NCI-H1694 (cell line): ENCODE results near the gene DMD.

Source experiments
- DNase-seq: peaks from one replicate; lab custom pipeline; 2025; lab: John Stamatoyannopoulos, UW

DMD gene

DNA sequence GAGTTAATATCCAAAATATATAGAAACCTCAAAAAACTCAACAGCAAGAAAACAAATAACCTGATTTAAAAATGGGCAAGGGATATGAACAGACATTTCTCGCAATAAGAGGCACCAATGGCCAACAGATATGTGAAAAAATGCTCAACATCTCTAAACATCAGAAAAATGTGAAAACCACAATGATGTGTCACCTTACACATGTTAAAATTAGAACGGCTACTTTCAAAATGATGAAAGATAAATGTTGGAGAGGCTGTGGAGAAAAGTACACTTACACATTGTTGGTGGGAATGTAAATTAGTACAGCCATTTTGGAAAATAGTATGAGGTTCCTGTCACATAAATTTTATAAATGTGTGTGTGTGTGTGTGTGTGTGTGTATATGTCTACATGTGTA lies 731.3 kb downstream of the DMD start:
- no peak for DNase-seq

DNA sequence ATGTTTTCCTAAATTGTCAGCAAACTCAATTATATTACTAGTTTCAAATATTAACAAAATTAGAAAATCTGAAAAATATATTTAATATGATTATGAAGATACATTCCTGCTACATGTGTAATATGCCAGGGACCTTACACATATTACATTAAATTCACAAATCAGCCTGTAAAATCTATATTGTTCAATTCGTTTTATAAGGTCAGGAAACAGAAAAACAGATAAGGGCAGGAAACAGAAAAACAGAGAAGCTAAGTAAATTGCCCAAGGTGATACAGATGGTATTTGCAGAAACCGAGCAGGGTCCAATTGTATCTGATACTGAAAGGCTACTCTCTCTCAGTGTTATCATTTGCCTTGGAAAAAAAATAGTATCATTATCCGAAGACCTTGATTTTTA lies 739.0 kb downstream of the DMD start:
- no peak for DNase-seq

DNA sequence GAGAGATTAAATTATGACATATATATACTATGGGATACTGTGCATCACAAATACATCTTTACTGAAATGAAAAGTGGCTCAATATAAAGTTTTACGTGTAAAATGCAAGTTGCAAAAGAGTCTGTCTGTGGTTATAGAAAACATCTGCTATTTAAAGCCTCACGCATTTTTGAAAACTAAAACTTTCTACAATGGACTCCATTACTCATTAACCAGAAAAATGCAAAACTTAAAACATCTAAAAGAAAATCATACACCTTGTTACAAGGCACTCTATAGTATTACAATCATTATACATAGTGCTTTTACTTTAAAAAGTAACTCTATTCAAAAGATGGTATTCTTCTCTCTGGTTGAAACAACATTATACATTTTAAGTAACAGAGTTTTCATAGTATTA lies 755.6 kb downstream of the DMD start:
- no peak for DNase-seq

DNA sequence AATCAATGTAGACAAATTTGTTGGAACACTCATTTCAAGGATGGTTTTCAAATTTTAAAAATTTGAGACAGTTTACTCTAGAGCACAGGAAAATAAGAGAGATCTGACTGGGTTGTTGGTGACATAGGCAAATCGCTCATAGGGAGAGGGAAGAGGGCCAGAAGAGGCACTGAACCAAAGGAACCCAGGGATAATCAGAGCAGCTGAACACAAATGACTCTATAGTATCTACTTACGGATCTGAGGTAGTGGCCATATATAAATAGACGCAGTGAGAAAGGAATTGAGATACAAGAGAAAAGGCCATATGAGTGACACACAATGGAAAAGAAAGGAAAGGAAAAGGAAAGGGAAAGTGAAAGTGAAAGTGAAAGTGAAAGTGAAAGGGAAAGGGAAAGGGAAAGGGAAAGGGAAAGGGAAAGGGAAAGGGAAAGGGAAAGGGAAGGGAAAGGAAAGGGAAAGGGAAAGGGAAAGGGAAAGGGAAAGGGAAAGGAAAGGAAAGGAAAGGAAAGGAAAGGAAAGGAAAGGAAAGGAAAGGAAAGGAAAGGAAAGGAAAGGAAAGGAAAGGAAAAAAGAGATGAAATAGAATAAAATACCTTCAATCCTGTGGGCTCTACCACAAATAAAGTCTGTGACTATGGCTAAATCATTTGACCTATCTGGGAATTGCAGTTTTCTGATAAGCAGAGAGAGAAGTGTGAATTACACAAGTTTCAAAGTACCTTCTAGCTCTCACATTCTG lies 759.2 kb downstream of the DMD start:
- DNase-seq, result no peak

DNA sequence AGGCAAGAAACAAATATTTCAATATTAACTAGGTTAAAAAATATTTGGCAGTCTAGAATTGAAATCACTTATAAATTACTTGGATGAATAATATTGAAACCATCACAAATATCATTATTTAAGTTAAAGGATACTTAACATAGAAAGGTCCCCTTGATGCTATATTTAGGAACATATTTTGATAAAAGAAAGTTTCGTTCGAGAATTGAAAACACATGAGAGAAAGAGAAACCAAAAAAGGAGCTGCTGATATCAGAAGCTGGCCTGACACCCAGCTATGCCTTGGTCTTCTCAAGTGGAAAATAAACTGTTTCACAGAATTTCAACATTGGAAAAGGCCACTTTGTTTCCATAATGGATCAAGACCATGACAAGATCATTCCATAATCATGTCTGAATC lies 762.4 kb downstream of the DMD start:
- DNase-seq, result no peak

DNA sequence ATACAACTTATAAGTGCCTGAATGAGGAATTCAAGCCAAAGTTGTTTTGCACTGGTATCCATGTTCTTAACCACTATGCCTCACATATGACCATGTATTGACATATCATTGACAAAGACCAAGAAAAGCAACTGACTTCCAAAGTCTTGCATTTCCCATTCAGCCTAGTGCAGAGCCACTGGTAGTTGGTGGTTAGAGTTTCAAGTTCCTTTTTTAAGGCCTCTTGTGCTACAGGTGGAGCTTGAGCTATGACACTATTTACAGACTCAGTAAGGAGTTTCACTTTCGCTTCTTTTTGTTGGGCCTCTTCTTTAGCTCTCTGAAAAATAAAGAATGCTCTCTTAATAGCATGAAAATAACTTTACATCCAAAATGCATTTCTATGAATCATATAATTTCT lies 763.0 kb downstream of the DMD start:
- no peak for DNase-seq

DNA sequence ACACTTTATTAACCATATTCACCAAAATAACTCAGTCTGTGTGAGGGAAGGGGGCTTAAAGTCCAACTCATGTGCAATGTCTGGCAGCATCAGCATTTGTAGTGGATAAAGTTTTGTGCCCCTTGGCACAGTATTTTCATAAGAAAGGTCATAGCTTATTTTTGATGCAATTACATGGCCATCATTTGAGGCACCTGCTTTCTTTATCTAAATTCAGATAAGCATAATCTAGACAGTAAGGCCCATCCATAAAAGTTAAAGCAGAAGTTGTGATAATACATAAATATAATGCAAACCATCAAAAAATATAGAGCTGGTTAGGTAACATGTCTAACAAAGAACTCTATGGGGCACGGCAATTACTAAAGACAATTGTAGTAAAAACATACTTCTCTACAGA lies 763.7 kb downstream of the DMD start:
- no peak for DNase-seq

DNA sequence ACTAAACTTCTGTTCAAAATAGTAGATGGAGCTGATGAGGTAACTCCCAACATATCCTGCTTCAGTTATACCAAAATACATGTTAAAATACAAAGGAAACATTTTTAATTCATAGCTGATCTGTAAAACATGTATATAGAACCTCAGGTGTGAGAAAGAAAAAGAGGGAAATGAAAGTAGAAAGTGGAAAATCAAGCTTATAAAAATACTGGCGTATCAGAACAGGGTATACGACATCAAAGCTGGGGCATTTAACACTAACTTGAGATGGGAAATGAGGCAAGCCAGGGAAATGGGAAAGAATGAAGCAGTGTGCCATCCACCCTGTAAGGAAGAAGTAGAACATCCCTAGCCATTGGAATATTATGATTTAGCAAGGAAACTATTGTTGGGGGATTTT lies 767.5 kb downstream of the DMD start:
- DNase-seq, result no peak

DNA sequence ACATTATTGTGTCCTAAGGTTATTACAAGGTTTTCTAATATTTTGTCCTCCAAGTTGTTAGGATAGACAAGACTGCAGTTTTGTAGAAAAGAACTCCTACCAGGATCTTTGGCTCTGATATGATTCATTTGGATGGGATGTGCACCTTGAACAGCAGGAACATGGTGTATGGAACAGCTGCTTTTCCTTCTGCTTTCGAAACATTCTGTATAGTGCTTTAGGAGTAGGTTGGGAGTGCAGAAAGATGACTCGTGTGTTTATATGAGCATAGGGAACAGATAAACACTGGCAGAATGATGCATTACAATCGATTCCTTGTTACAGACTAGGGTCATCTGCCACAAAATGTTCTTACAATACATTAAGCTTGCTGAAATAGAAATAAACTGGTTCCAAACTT lies 790.1 kb downstream of the DMD start:
- DNase-seq, result no peak

DNA sequence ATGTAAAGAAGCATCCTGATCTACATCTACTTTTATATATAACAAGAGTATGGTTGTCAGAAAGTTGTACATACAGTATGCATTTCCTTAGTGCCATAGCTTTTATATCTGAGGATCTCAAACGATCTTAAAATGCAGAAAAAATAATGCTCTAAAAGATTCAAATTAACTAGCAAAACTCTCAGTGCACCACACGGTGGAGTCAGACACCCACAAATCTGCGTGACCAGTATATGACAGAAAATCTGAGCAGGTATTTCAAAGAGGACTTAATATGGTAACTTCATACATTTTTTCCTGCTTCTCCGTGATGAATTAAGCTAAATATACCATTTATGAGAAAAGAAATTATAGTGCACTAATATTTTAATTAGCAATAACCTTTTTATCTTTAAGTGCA lies 803.0 kb downstream of the DMD start:
- DNase-seq, result no peak

DNA sequence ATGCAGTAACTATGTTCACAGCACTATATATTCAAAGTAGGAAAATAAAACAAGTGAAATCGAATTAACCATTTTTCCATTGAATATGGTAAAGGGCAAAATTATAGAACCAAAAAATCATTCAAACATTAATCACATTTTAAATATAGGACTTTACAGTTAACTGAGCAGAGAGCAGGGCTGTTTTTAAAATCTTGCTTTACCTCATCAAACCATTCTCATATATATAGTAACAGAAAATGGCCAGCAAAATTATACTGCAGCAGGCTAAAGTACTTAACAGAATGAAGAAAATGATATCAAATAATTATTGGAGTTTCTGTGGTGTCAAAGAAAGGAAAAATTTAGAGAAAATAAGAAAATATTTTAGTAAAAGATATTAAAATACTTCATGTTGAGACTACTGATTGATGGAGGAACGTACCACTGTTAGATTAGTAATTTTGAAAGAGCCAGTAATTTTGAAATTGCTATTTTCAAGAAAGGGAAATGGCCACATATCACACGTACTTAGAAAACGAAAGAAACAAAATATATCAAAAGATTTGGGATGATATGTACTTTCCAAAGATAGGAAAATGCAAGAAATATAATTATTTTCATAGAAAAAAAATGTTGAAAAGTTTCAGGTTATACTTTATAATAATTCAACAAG lies 813.7 kb downstream of the DMD start:
- no peak for DNase-seq

DNA sequence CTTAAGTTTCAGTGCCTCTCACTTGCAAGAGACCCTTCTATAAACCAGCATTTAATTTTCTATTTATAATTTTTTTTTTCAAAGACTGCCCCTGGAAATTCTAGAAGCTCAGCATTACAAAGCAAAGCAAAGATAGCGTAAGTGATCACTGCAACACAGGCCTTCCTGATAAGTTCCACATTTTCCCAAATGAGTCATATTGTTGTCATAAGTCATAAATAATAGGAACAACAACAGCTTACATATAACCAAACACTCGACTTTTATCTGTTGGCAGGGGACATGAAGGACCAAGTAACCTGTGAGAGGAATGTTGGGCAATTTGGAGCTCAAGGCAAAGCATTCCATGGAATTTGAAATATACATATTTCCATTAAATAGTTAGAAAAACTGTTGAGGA lies 815.5 kb downstream of the DMD start:
- DNase-seq, result no peak

DNA sequence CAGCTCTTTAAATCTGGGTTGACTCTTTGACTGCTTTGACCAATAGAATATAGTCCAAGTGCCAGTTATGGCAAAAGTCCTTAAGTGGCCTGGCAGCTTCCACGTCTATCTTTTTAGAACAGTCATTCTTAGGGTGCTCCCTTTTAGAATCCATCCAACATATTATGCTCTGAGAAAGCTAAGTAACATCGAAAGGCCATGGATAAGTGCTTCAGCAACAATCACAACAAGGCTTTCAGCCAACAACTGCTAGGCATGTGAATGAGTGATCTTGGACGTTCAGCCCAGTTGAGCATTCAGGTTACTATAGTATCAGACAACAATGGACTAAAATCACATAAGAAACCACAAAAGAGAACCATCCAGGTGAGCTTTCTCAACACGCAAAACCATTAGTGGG lies 818.7 kb downstream of the DMD start:
- DNase-seq, result no peak

DNA sequence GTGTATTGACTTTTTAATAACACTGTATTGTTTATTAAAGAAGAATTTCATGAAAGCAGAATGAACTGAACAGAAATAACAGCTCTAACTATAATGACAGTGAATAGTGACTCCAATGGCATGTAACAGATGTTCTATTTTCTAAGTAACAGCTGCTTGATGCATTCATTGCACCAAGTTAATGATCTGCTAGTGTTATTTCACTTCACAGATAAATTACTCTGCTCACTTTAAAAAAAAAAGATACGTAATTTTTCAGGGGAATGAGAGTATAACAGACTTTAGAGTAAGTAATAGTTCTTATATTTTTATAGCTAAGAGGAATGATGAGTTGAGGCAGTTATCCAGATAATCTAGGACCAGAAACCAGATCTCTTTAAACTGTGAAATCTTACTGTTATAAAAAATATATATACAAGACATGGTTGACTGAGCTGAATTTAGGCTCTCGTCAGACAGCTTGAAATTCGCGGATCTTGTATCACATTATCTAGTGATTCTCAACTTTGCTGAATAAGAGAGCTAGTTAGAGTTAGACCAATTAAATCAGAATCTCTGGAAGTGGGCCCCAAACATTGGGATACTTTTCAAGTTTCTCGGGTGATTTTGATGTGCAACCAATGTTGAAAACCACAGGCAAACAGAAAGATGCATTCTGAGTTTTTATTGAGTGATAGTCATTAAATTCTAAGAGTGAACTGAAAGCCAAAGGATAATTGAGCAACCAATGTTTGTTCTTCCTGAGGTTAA lies 840.7 kb downstream of the DMD start:
- DNase-seq, result no peak

DNA sequence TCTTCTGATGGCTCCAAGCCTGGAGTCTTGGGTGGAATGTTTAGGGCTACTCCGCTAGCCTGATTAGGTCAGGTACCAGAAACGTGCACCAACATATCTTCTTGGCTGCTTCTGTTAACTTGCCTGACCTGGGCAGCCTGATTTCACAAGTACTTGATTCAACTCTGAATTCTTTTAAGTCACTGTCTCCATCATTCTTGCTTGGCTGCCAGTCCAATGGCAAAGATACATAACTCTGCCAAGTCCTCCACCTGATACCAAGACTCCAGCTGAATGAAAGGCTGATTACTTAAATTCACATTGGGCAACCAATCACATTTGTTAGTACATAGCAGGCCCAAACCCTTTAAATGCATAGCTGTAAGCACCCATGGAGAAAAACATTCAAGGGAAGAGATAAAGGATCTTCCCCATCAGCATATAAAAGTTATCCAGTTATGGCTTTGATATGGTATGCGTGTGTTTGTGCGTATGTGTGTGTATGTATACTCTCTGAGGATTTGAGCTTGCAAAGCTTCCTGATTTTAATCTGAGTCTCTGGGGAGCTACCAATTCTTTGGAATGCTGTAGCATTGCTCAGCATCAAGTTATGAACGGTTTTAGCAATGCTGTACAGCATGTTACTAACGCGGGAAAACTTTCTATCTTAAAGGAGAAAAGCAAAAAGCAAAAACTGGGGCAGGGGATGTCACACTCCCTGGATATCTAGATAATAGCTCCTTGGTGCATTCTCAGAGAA lies 917.2 kb downstream of the DMD start:
- DNase-seq, result no peak

DNA sequence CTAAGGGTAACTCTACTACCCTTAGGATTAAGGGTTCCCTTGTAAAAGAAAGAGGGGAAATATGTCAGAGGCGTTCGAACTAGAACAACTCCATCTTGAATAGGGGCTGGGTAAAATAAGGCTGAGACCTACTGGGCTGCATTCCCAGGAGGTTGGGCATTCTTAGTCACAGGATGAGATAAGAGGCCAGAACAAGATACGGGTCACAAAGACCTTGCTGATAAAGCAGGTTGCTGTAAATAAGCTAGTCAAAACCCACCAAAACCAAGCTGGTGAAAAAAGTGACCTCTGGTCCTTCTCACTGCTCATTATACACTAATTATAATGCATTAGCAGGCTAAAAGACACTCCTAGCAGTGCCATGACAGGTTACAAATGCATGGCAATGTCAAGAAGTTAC lies 922.0 kb downstream of the DMD start:
- no peak for DNase-seq

DNA sequence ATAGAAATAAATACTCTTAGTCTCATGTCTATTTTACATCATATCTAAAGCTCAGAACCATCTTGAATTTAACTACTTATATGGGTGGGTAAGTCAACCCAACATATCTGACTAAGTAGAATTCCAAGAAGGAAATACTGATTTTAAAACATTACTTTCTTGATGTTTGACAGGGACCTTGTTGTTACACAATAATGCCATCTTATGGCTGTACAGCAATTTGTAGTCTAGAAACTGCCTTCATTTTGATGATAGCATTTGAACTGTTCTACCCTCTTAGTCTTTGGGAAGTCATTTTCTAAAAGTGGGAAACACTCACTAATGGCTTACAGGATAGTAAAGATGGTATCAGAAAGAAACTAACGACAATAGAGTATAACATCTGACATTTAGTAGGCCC lies 929.5 kb downstream of the DMD start:
- DNase-seq, result no peak

DNA sequence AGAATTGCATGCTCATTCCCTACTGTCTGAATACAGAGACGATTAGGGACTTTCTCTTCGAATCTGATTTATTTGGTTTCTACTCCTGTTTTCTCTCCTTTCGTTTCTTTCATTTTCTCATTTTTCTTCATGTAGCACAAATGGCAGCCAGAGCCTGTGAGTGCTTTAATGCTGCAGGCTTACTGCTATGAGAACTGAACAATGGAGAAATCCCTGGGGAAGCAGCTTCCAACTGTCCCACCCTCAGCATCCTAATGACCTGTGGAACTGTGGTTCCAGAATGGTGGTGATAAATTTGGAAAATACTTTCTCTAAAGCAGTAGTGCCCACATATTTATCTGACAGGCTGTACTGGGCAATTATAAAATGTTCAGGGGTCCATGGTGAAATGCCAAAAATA lies 930.4 kb downstream of the DMD start:
- DNase-seq, result no peak

DNA sequence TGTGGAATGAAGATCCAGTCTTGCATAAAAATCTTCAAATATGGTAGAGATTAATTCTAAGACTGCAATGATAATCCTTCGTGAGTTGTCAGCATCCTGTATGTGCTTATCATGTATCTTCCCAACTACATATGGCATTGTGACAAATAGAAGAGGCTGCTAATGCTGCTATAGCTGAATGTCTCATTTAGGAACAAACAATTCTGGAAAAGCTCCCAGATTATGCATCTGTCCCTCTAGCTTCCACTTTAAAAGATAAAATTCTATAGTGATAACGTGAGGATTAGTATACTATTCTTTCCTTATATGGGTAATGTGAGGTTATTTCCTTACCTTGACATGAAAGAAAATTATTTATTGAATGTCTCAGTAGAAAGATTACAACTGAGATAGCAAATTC lies 930.9 kb downstream of the DMD start:
- DNase-seq, result no peak

DNA sequence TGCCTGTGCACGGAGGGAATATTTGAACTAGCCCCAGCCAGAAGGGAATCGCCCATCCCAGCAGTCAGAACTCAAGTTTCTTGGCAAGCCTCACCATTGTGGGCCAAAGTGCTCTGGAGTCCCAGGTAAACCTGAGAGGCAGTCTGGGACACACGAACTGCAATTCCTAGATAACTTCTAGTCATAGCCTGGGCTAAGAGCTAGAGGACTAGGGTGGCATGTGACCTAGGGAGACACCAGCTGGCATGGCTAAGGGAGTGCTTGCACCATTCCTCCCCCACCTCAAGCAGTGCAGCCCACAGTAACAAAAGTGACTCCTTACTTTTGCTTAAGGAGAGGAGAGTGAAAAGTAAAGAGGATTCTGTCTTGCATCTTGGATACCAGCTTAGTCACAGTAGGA lies 935.2 kb downstream of the DMD start:
- DNase-seq, result no peak

DNA sequence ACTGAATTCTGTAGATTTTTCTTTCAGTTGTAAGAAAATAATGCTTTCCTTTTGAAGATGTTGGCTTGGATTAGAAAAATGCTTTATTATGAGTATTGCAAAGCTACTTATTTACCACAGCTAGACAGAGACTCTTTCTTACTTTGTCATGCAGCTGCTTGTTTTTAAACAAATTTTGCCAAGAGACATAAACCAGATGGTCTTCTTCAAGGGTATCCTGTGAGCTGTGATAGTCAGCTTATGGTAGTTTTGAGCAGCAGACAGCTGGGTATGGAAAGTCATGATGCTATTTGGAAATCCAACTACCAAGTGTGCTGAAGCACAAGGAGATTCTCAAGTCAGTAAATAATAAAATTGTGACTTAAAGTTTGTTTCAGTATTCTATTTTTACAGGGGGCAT lies 941.5 kb downstream of the DMD start:
- no peak for DNase-seq

DNA sequence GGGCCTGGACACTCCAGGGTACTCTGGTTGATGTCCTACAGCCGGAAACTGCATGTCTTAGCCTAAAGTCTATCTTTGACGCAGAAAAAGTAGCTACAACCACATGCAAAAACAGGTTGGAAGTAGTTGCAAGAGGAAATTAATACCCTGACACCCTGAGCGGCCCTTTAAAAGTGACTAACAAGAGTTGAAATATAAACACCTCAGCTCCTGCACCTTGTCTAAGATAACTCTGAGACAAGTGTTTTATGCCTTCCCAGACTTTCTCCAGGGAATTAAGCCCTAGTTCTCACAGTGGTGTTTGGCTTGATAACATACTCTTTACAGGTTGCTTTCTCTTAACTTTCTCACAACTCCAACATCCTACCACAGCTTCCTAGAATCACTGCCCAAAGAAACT lies 943.1 kb downstream of the DMD start:
- no peak for DNase-seq

DNA sequence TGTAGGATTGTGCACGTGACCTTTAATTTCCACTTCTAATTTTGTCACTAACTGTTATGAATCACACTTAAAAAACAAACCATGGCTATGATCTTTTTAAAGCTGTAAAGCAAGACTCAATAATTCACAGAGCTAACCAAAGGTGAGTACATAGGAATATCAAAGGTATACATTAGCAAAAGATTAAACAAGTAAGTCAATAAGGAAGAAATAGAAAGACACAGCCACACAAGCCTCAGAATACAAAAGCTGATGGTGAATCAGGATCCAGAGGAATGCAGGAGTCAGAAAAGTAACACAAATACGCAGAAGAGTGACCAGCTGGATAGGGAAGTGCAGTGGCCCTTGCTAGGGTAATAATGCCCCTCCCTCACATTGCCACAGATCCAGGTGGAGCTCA lies 943.6 kb downstream of the DMD start:
- no peak for DNase-seq
